Jurkat, Clone E6-1 (cell line): ENCODE measurements around the gene MS4A14. TPM values are rescaled to one million over a fixed set of nuclear protein-coding genes. Genes with fewer than 3 reads are reported as not detected.
"Not testable (repeated sequence)": the region's sequence is repeated elsewhere in the genome, so short reads cannot be mapped to it uniquely, and the experiment has no call there.

Experiments used
- DNase-seq: peaks from one replicate; pipeline ENCODE4 v3.0.0-alpha.2; 2011; ENCODE audit warnings: low read depth, low spot score
- H3K4me3 ChIP-seq: 2 replicates; pipeline ENCODE4 v1.5.1; 2011; ENCODE audit warnings: mild to moderate bottlenecking, low read length, control low read depth, moderate library complexity
- polyA plus RNA-seq: library from polyadenylated mRNA; unstranded; fragments of >200 nt; gene quantifications from one replicate; pipeline ENCODE4 v1.2.1, GENCODE V29; 2012; ENCODE audit warnings: missing spikeins; ENCODE audit not compliant: insufficient read length, insufficient read depth

MS4A14 gene
- polyA plus RNA-seq, result not detected

GRCh38 chr11:60396382-60396781 lies at the start of gene MS4A14:
Gene MS4A14, plus strand, starts transcription at chr11:60396459. Its CDS starts 120 bp downstream, at chr11:60396579.
- no peak for DNase-seq
- no peak within 1 kb of the TSS for H3K4me3 ChIP-seq

GRCh38 chr11:60347084-60347797 lies 49.0 kb upstream of the MS4A14 start:
- H3K4me3 ChIP-seq, result no peak overlapping the region

GRCh38 chr11:60348116-60348515 lies 48.1 kb upstream of the MS4A14 start:
- no peak for DNase-seq
- no peak overlapping the region for H3K4me3 ChIP-seq

More at GRCh38 chr11:60347084-60347797, 49.0 kb upstream of the MS4A14 start:
- no peak for DNase-seq

GRCh38 chr11:60349990-60350389 lies 46.3 kb upstream of the MS4A14 start:
- H3K4me3 ChIP-seq, result no peak overlapping the region
- DNase-seq, result no peak

- H3K4me3 ChIP-seq, result no peak overlapping the region
- DNase-seq, result no peak
These were observed 38.5 kb upstream of the MS4A14 start for GRCh38 chr11:60357771-60358170.

- no peak for DNase-seq
- no peak overlapping the region for H3K4me3 ChIP-seq
These were observed 35.6 kb upstream of the MS4A14 start for GRCh38 chr11:60360621-60361020.

- no peak for DNase-seq
- H3K4me3 ChIP-seq, result no peak overlapping the region
These were observed 34.0 kb upstream of the MS4A14 start for GRCh38 chr11:60362241-60362640.

- no peak overlapping the region for H3K4me3 ChIP-seq
- peak; percentile 55 for DNase-seq
These were observed 32.5 kb upstream of the MS4A14 start for GRCh38 chr11:60363542-60364470.

- not testable (repeated sequence) for H3K4me3 ChIP-seq, DNase-seq
These were observed 29.9 kb upstream of the MS4A14 start for GRCh38 chr11:60366262-60366904.

GRCh38 chr11:60367009-60367408 lies 29.2 kb upstream of the MS4A14 start:
- no peak for DNase-seq
- H3K4me3 ChIP-seq, result no peak overlapping the region

GRCh38 chr11:60367896-60368295 lies 28.4 kb upstream of the MS4A14 start:
- no peak for DNase-seq
- H3K4me3 ChIP-seq, result no peak overlapping the region

GRCh38 chr11:60370252-60370810 lies 25.9 kb upstream of the MS4A14 start:
- H3K4me3 ChIP-seq, result no peak overlapping the region
- no peak for DNase-seq

- no peak for DNase-seq
- no peak overlapping the region for H3K4me3 ChIP-seq
These were observed 25.4 kb upstream of the MS4A14 start for GRCh38 chr11:60370811-60371298.

- DNase-seq, result no peak
- no peak overlapping the region for H3K4me3 ChIP-seq
These were observed 24.9 kb upstream of the MS4A14 start for GRCh38 chr11:60371386-60371785.

GRCh38 chr11:60371854-60372253 lies 24.4 kb upstream of the MS4A14 start:
- no peak overlapping the region for H3K4me3 ChIP-seq
- DNase-seq, result no peak

- no peak for DNase-seq
- no peak overlapping the region for H3K4me3 ChIP-seq
These were observed 23.5 kb upstream of the MS4A14 start for GRCh38 chr11:60372767-60373166.

GRCh38 chr11:60375316-60375715 lies 20.9 kb upstream of the MS4A14 start:
- H3K4me3 ChIP-seq, result no peak overlapping the region
- DNase-seq, result no peak

GRCh38 chr11:60376601-60377000 lies 19.7 kb upstream of the MS4A14 start:
- no peak for DNase-seq
- no peak overlapping the region for H3K4me3 ChIP-seq
